ENCODE data around the gene CHTOP. TPM values are rescaled to one million over a fixed set of nuclear protein-coding genes. Genes with fewer than 3 reads are reported as not detected.

CHTOP gene
- total and polyA plus RNA-seq, 2 of the 13 experiments (the other 11 are each of a cell fraction or from before 2014, with no cell fraction given): 38.0 to 51.9 TPM

GRCh38 chr1:153679337-153680119 lies 45.7 kb downstream of the CHTOP start (continued):
- TF ChIP-seq HOXA9 (CRISPR knock-in tag; IDR thresholded peaks at IDR 0.05; ENCODE audit: borderline replicate concordance) (peak; percentile 47), MED8 (CRISPR knock-in tag; IDR thresholded peaks at IDR 0.05; ENCODE audit: insufficient replicate concordance) (no peak), ZNF136 (CRISPR knock-in tag; IDR thresholded peaks at IDR 0.05; ENCODE audit: low read depth) (no peak), ZSCAN9 (CRISPR knock-in tag; IDR thresholded peaks at IDR 0.05; ENCODE audit: borderline replicate concordance) (no peak), ZNF691 (CRISPR knock-in tag; IDR thresholded peaks at IDR 0.05; ENCODE audit: borderline replicate concordance, low read depth) (0 out of 2 replicates have a peak, but pooled peaks have one; percentile 21), TERF1 (CRISPR knock-in tag; IDR thresholded peaks at IDR 0.05) (peak; percentile 70; the same call in 1 of the 2 replicates), PAX8 (CRISPR knock-in tag; IDR thresholded peaks at IDR 0.05; ENCODE audit: borderline replicate concordance) (no peak), MTF1 (CRISPR knock-in tag; IDR thresholded peaks at IDR 0.05) (no peak), ZBTB37 (CRISPR knock-in tag; IDR thresholded peaks at IDR 0.05) (no peak), ZFX (CRISPR knock-in tag; IDR thresholded peaks at IDR 0.05; ENCODE audit: low read depth) (0 out of 2 replicates have a peak, but pooled peaks have one; percentile 28), ZNF800 (CRISPR knock-in tag; IDR thresholded peaks at IDR 0.05) (peak; percentile 94), ZNF790 (CRISPR knock-in tag; IDR thresholded peaks at IDR 0.05; ENCODE audit: borderline replicate concordance) (no peak), ZNF256 (CRISPR knock-in tag; conservative IDR thresholded peaks at IDR 0.05) (0 out of 2 replicates have a peak, but pooled peaks have one; percentile 34), ZFP91 (CRISPR knock-in tag; IDR thresholded peaks at IDR 0.05; ENCODE audit: borderline replicate concordance) (peak; percentile 64; the same call in 1 of the 2 replicates), PATZ1 (CRISPR knock-in tag; IDR thresholded peaks at IDR 0.05) (no peak; the same call in 1 of the 2 replicates), JDP2 (CRISPR knock-in tag; IDR thresholded peaks at IDR 0.05; ENCODE audit: borderline replicate concordance) (no peak), HDAC1 (CRISPR knock-in tag; IDR thresholded peaks at IDR 0.05) (peak; percentile 15; the same call in 1 of the 2 replicates)

All from HepG2 (cell line).